Muscle layer of colon (tissue), 2 donors: ENCODE data around the gene BSG.
"Not testable (repeated sequence)": the region's sequence is repeated elsewhere in the genome, so short reads cannot be mapped to it uniquely, and the experiment has no call there.

ENCODE experiments used
- H3K27ac ChIP-seq: one replicate; pipeline ENCODE4 v1.7.0; 2013; ENCODE audit warnings: low read depth, mild to moderate bottlenecking, low read length, moderate library complexity
- H3K27me3 ChIP-seq, 2 donors: one replicate each; pipeline ENCODE4 v1.7.0; 2013; ENCODE audit warnings: low read length in 2 of 2, mild to moderate bottlenecking in 2 of 2; ENCODE audit not compliant: insufficient read depth in 2 of 2, control insufficient read depth in 1 of 2
- H3K36me3 ChIP-seq: one replicate; pipeline ENCODE4 v1.7.0; 2013; ENCODE audit warnings: mild to moderate bottlenecking, low read length; ENCODE audit not compliant: insufficient read depth
- H3K4me1 ChIP-seq: one replicate; pipeline ENCODE4 v1.7.0; 2013; ENCODE audit warnings: mild to moderate bottlenecking, low read length; ENCODE audit not compliant: insufficient read depth
- H3K4me3 ChIP-seq, 2 donors: one replicate each; pipeline ENCODE4 v1.7.0; 2013; ENCODE audit warnings: low read length in 2 of 2, low read depth in 1 of 2, mild to moderate bottlenecking in 1 of 2, moderate library complexity in 1 of 2
- H3K9ac ChIP-seq: one replicate; pipeline ENCODE4 v1.7.0; 2013; ENCODE audit warnings: low read length
- H3K9me3 ChIP-seq: one replicate; pipeline ENCODE4 v1.7.0; 2013; ENCODE audit warnings: mild to moderate bottlenecking, low read length
- donor health status: abdominal sarcoma.
- donor health status: Adenocarcinoma of cecum.

The BSG gene

DNA sequence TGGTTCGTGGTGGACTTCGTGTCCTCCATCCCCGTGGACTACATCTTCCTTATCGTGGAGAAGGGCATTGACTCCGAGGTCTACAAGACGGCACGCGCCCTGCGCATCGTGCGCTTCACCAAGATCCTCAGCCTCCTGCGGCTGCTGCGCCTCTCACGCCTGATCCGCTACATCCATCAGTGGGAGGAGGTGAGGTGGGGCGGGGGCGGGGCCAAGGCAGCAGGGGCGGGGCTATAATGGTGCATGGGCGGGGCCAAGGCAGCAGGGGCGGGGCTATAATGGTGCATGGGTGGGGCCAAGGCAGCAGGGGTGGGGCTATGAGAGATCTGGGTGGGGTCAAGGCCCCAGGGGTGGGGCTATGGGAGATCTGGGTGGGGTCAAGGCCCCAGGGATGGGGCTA, 31.4 kb downstream of the BSG start:
- not testable (repeated sequence) for H3K36me3 ChIP-seq, H3K4me3 ChIP-seq, H3K9ac ChIP-seq, H3K9me3 ChIP-seq, H3K4me1 ChIP-seq, H3K27ac ChIP-seq
- peaks cover 0 to 12% of the 10 kb centered on the region in 2 donors for H3K27me3 ChIP-seq

DNA sequence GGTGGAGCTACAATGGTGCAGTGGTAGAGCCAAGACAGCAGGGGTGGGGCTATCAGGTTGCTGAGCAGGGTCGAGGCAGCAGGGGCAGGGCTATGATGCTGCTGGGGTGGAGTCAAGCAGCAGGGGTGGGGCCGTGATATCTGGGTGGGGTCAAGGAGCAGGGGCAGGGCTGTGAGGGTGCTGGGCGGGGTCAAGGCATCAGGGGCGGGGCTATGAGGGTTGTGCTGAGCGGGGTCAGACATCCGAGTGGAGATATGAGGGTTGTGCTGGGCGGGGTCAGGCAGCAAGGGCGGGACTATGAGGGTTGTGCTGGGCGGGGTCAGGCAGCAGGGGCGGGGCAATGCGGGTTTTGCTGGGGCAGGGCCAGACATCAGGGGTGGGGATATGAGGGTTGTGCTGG, 32.0 kb downstream of the BSG start:
- Histone ChIP-seq H3K27me3 (peaks cover 0 to 18% of the 10 kb centered on the region in 2 donors), H3K27ac (no peak overlapping the region), H3K36me3 (no peaks in the 10 kb centered on the region), H3K4me1 (no peaks in the 10 kb centered on the region), H3K4me3 (no peak overlapping the region), H3K9ac (no peak overlapping the region), H3K9me3 (no peaks in the 10 kb centered on the region)

- H3K36me3 ChIP-seq, H3K4me3 ChIP-seq, H3K9me3 ChIP-seq, H3K27ac ChIP-seq, H3K4me1 ChIP-seq, H3K9ac ChIP-seq: not testable (repeated sequence)
- H3K27me3 ChIP-seq, result peaks cover 0 to 18% of the 10 kb centered on the region in 2 donors
Measured at GRCh38 chr19:605061-605971, 32.9 kb downstream of the BSG start.

GRCh38 chr19:607301-608154, 35.1 kb downstream of the BSG start:
- Histone ChIP-seq H3K4me3 (no peak overlapping the region), H3K9me3 (no peaks in the 10 kb centered on the region), H3K27me3 (peaks cover 0 to 18% of the 10 kb centered on the region in 2 donors), H3K9ac (no peak overlapping the region), H3K36me3 (no peaks in the 10 kb centered on the region), H3K27ac (no peak overlapping the region), H3K4me1 (no peaks in the 10 kb centered on the region)

GRCh38 chr19:608155-609003, 36.0 kb downstream of the BSG start:
- Histone ChIP-seq H3K27ac (no peak overlapping the region), H3K4me3 (no peak overlapping the region)

GRCh38 chr19:609004-609346, 36.6 kb downstream of the BSG start:
- H3K27me3 ChIP-seq, result peaks cover 0 to 22% of the 10 kb centered on the region in 2 donors
- no peak overlapping the region for H3K9ac ChIP-seq
- no peak overlapping the region for H3K4me3 ChIP-seq
- H3K9me3 ChIP-seq, result no peaks in the 10 kb centered on the region
- no peaks in the 10 kb centered on the region for H3K4me1 ChIP-seq
- no peak overlapping the region for H3K27ac ChIP-seq
- H3K36me3 ChIP-seq, result no peaks in the 10 kb centered on the region

More at GRCh38 chr19:608155-609003, 36.0 kb downstream of the BSG start:
- Histone ChIP-seq H3K9ac (no peak overlapping the region), H3K9me3 (no peaks in the 10 kb centered on the region), H3K4me1 (no peaks in the 10 kb centered on the region), H3K27me3 (peaks cover 0 to 18% of the 10 kb centered on the region in 2 donors), H3K36me3 (no peaks in the 10 kb centered on the region)

DNA sequence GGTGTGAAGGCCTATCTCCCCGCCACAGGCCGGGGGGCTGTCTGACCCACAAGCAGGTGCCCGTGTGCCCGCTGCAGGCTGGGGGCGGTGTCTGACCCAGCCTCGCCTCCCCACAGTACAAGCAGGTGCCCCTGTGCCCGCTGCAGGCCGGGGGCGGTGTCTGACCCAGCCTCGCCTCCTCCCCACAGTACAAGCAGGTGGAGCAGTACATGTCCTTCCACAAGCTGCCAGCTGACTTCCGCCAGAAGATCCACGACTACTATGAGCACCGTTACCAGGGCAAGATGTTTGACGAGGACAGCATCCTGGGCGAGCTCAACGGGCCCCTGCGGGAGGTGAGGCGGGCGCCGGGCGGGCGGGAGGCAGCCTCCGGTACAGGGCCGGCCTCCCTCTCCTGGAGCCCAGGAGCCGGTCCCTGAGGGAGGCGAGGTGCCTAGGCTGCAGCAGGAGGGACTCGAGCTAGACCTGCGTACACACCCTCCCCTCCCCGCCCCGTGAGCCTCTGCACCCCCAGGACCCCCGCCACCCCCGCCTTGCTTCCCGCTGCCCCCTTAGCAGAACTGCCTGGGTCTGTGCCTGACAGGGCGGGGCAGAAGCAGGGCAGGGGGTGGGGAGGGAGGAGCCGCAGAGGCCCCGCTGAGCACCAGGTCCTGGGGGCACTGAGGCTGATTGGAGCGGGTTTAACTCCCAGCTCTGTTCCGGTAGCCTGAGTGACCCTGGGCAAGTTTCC, 37.8 kb downstream of the BSG start:
- Histone ChIP-seq H3K27ac (no peak overlapping the region), H3K9ac (no peak overlapping the region), H3K4me3 (no peak overlapping the region)

DNA sequence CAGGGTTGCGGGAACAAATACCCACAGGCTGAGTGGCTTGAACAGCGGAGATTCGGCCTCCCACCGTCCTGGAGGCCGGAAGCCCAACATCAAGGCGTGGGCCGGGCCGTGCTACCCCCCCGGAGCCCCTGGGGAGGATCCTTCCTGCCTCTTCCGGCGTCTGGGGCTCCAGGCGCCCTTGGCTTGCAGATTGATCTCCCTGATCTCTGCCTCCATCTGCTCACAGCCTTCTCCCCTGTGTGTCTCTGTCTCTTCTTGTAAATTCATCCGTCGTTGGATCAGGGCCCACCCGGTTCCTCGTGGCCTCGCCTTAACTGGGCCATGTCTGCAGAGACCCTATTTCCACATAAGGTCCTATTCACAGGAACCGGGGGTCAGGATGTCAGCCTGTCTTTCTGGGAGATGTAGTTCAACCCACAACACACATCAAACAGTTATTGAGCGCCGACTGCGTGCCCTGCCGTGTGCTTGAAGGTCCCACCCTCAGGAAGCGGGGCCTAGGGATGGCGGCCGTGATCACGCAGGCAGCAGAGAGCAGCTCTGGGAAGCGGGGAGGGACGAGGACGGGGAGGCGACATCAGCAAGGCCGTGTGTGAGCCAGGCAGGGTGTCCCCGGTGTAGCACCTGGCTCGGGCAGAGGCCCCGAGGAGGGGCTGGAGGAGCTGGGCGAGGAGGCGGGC, 38.5 kb downstream of the BSG start:
- Histone ChIP-seq H3K9me3 (no peaks in the 10 kb centered on the region), H3K4me1 (no peaks in the 10 kb centered on the region), H3K36me3 (no peaks in the 10 kb centered on the region), H3K27ac (no peak overlapping the region), H3K27me3 (peaks cover 0 to 31% of the 10 kb centered on the region in 2 donors), H3K9ac (no peak overlapping the region), H3K4me3 (no peak overlapping the region)

More for the DNA sequence above, 37.8 kb downstream of the BSG start:
- Histone ChIP-seq H3K36me3 (no peaks in the 10 kb centered on the region), H3K27me3 (peaks cover 0 to 31% of the 10 kb centered on the region in 2 donors), H3K4me1 (no peaks in the 10 kb centered on the region), H3K9me3 (no peaks in the 10 kb centered on the region)

DNA sequence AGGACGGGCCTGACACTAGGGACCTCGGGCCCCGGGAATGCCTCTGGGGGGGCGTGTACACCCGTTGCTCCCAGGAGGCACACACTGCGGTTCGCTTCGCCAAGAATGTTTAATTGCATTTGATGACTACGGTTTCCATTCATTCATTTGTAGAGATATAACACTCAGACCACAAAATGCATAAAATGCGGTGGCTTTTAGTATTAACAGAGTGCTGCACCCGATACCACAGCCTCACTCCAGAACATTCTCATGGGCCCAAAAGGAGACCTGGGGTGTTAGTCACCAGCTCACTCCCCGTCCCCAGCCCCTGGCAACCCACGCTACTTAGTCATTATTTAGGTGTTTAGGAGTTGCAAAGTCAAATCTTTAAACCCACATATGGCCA, 39.1 kb downstream of the BSG start:
- Histone ChIP-seq H3K9me3 (no peaks in the 10 kb centered on the region), H3K36me3 (no peaks in the 10 kb centered on the region), H3K4me3 (no peak overlapping the region), H3K4me1 (no peaks in the 10 kb centered on the region), H3K9ac (no peak overlapping the region), H3K27ac (no peak overlapping the region), H3K27me3 (peaks cover 0 to 31% of the 10 kb centered on the region in 2 donors)

DNA sequence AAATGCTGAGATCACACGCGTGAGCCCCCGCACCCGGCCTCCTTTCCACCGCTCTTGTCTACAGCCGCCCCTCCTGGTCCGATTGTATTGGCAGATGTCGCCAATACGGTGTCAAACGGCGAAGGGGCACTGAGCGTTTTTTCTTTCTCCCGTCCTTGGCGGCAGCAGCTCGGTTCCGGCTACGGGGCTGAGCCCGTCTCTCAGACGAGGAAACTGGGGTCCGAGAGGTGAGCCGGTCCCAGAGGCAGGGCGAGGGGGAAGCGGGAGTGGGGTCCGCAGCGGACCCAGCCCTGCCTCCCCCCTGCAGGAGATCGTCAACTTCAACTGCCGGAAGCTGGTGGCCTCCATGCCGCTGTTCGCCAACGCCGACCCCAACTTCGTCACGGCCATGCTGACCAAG, 40.5 kb downstream of the BSG start:
- Histone ChIP-seq H3K27me3 (peaks cover 0 to 39% of the 10 kb centered on the region in 2 donors), H3K27ac (no peak overlapping the region), H3K36me3 (no peaks in the 10 kb centered on the region), H3K4me1 (no peaks in the 10 kb centered on the region), H3K9ac (no peak overlapping the region), H3K4me3 (no peak overlapping the region), H3K9me3 (no peaks in the 10 kb centered on the region)
